ACC112 (cell line): ENCODE results near the gene CFAP54.
A peak's percentile ranks its signal among the peaks of the same experiment; 100 is the strongest.
"Not testable (repeated sequence)": the region's sequence is repeated elsewhere in the genome, so short reads cannot be mapped to it uniquely, and the experiment has no call there.

Experiments
- H2AFZ ChIP-seq: fragments of 200-600 bp; sonication (generic); one replicate; pipeline ENCODE4 v1.6.0; 2017; ENCODE audit warnings: antibody characterized with exemption, low read length; ENCODE audit not compliant: unreplicated experiment
- H3K27ac ChIP-seq: fragments of 200-600 bp; sonication (generic); 2 replicates; pipeline ENCODE4 v1.5.1; 2014; ENCODE audit warnings: low read depth, mild to moderate bottlenecking, antibody characterized with exemption, low read length, moderate library complexity
- H3K27me3 ChIP-seq: fragments of 200-600 bp; sonication (generic); 2 replicates; pipeline ENCODE4 v1.6.1; 2014; ENCODE audit warnings: mild to moderate bottlenecking, antibody characterized with exemption, low read length, moderate library complexity, mixed read lengths; ENCODE audit not compliant: insufficient read depth
- H3K36me3 ChIP-seq: fragments of 200-600 bp; sonication (generic); 2 replicates; pipeline ENCODE4 v1.6.1; 2016; ENCODE audit warnings: mild to moderate bottlenecking, antibody characterized with exemption, low read length, moderate library complexity, mixed read lengths; ENCODE audit not compliant: insufficient read depth
- H3K4me1 ChIP-seq: fragments of 200-600 bp; sonication (generic); one replicate; pipeline ENCODE4 v1.6.1; 2016; ENCODE audit warnings: low read length, mixed read lengths; ENCODE audit not compliant: insufficient read depth, unreplicated experiment, control insufficient read depth
- H3K4me3 ChIP-seq: fragments of 200-600 bp; sonication (generic); 2 replicates; pipeline ENCODE4 v1.5.1; 2014; ENCODE audit warnings: mild to moderate bottlenecking, low read depth, low read length
- H3K79me2 ChIP-seq: fragments of 200-600 bp; sonication (generic); one replicate; pipeline ENCODE4 v1.6.0; 2016; ENCODE audit warnings: low read length; ENCODE audit not compliant: control insufficient read depth, unreplicated experiment, insufficient read depth

CFAP54 gene

DNA sequence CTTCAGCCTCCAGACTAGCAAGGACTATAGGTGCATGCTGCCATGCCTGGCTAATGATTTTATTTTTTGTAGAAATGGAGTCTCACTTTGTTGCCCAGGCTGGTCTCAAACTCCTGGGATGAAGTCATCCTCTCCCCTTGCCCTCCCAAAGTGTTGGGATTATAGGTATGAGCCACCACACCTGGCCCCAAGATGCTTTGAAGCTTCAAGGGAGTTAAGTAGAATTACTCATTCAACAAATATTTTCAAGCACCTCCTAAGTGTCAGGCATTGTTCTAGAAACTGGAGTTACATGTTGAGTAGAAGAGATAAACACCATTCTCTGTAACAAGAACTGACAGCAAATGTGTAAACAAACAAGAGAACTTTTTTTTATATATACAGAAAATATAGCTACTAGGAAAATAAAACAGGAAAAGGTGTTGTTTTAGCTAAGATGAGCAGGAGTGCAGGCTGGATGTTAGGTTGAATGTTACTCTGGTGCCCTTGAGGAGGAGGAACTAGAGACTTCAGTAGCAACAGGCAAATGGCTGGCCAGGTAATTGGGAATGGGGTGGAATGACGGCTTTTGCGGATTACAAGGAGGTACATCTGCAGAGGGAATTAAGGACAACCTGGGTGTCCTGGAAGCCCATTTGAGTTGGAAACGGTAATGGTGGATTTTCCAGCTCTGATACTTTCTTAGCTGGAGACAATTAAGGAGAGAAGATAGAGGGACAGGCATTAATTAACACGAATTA lies 32.0 kb upstream of the CFAP54 start:
- Histone ChIP-seq H2AFZ (no peak overlapping the region), H3K27ac (no peak overlapping the region), H3K4me3 (no peak overlapping the region), H3K4me1 (peaks cover 4% of the 10 kb centered on the region), H3K79me2 (no peaks in the 10 kb centered on the region), H3K36me3 (no peaks in the 10 kb centered on the region), H3K27me3 (no peaks in the 10 kb centered on the region)

DNA sequence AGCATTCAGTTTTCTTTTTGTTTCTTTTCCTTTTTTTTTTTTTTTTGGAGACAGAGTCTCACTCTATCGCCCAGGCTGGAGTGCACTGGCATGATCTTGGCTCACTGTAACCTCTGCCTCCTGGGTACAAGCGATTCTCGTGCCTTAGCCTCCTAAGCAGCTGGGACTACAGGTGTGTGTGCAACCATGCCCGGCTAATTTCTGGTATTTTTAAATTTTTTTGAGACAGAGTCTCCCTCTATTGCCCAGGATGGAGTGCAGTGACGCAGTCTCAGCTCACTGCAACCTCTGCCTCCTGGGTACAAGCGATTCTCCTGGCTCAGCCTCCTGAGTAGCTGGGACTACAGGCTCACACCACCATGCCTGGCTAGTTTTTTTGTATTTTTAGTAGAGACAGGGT lies 30.1 kb upstream of the CFAP54 start:
- not testable (repeated sequence) for H2AFZ ChIP-seq, H3K27me3 ChIP-seq, H3K27ac ChIP-seq, H3K36me3 ChIP-seq, H3K4me3 ChIP-seq, H3K79me2 ChIP-seq, H3K4me1 ChIP-seq

- no peaks in the 10 kb centered on the region for H3K36me3 ChIP-seq
- no peak overlapping the region for H3K4me3 ChIP-seq
- peaks cover 8% of the 10 kb centered on the region for H3K4me1 ChIP-seq
- no peak overlapping the region for H2AFZ ChIP-seq
- H3K27ac ChIP-seq, result no peak overlapping the region
- no peaks in the 10 kb centered on the region for H3K27me3 ChIP-seq
- H3K79me2 ChIP-seq, result no peaks in the 10 kb centered on the region
Observed at GRCh38 chr12:96462571-96463280, 26.7 kb upstream of the CFAP54 start.

DNA sequence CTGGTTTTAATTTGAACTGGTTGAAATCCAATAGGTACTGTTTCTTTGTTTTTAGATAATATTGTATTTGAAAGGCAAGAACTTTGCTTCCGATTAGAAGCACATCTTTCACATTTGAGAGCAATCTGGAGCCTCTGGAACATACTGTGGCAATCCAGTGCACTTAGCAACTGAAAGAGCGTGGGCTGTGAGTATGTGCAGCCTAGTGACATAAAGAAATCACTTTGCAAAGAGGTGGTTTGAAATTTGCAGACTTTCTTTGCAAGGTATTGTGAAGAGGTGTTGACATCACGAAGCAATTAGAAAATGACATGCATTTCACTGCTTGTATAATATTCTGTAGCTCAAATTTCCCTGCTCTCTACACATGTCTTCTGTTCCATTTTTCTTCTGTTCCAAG lies 23.5 kb upstream of the CFAP54 start:
- H3K4me3 ChIP-seq, result no peak overlapping the region
- no peaks in the 10 kb centered on the region for H3K27me3 ChIP-seq
- H3K27ac ChIP-seq, result no peak overlapping the region
- H3K4me1 ChIP-seq, result peaks cover 8% of the 10 kb centered on the region
- H3K79me2 ChIP-seq, result no peaks in the 10 kb centered on the region
- no peaks in the 10 kb centered on the region for H3K36me3 ChIP-seq
- peak overlapping the region; percentile 21 for H2AFZ ChIP-seq

DNA sequence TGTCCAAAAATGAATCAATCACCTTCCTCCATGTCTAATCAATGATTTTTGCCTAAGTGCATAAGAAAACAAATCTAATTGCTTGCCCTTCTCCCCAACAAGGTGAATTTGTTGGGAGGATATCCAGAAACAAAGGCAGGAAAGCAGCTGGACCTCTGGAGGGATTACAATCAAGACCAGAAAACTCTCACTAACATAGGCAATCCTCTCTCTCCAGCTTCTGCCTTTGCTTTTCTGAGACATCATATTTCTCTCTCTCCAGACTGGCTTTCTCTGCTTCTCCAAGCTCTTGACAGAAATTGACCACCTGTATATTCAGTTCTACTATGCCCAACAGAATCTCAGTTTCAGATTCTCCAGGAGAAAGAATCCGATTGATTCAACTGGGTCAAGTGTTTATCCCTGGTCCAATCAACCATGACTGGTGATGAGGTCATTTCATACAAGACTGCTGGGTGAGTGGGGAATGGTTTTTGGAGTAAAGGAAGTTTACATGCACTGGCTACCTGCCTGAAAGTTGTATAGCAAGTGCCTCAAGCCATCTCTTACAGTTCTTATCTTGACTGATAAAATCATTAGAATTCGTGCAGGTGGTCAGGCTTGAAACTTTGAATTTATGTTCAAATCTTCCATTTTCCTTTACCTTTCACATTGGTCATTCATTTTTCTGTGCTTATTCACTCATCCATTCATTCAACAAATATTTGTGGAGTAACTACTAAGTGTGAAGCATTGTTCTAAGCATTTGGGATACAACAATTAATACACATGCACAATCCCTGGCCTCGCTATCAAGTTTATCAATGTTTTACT lies 22.2 kb upstream of the CFAP54 start:
- Histone ChIP-seq H3K79me2 (no peaks in the 10 kb centered on the region), H3K4me3 (no peak overlapping the region), H3K4me1 (peaks cover 17% of the 10 kb centered on the region), H2AFZ (no peak overlapping the region), H3K27me3 (no peaks in the 10 kb centered on the region), H3K36me3 (no peaks in the 10 kb centered on the region), H3K27ac (no peak overlapping the region)

- H3K36me3 ChIP-seq, result no peaks in the 10 kb centered on the region
- peak overlapping the region; percentile 53 for H3K27ac ChIP-seq
- H3K27me3 ChIP-seq, result no peaks in the 10 kb centered on the region
- H3K4me1 ChIP-seq, result peaks cover 29% of the 10 kb centered on the region
- H2AFZ ChIP-seq, result peak overlapping the region; percentile 29
- no peaks in the 10 kb centered on the region for H3K79me2 ChIP-seq
- H3K4me3 ChIP-seq, result no peak overlapping the region
Observed at GRCh38 chr12:96471368-96472050, 17.9 kb upstream of the CFAP54 start.

DNA sequence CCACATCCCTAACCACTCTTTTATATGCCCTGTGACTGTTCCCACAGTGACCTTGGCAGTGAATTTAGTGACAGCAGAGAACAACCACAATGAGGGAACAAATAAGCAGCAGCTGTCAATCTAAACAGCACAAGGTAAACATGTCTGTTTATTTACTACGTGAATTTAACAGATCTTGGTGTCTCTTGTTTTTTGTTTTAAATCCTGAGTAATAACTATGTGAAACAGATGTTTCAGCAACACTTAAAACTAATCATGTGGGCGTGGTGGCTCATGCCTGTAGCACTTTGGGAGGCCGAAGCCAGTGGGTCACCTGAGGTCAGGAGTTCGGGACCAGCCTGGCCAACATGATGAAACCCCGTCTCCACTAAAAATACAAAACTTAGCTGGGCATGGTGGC lies 17.0 kb upstream of the CFAP54 start:
- H3K27ac ChIP-seq, result no peak overlapping the region
- no peaks in the 10 kb centered on the region for H3K36me3 ChIP-seq
- H3K4me3 ChIP-seq, result no peak overlapping the region
- no peaks in the 10 kb centered on the region for H3K27me3 ChIP-seq
- no peaks in the 10 kb centered on the region for H3K79me2 ChIP-seq
- H2AFZ ChIP-seq, result no peak overlapping the region
- peaks cover 23% of the 10 kb centered on the region for H3K4me1 ChIP-seq

- H3K79me2 ChIP-seq, result no peaks in the 10 kb centered on the region
- peaks cover 21% of the 10 kb centered on the region for H3K4me1 ChIP-seq
- H3K36me3 ChIP-seq, result no peaks in the 10 kb centered on the region
- no peaks in the 10 kb centered on the region for H3K27me3 ChIP-seq
- H3K27ac ChIP-seq, result no peak overlapping the region
- H3K4me3 ChIP-seq, result no peak overlapping the region
- no peak overlapping the region for H2AFZ ChIP-seq
Observed at GRCh38 chr12:96473394-96474093, 15.8 kb upstream of the CFAP54 start.

DNA sequence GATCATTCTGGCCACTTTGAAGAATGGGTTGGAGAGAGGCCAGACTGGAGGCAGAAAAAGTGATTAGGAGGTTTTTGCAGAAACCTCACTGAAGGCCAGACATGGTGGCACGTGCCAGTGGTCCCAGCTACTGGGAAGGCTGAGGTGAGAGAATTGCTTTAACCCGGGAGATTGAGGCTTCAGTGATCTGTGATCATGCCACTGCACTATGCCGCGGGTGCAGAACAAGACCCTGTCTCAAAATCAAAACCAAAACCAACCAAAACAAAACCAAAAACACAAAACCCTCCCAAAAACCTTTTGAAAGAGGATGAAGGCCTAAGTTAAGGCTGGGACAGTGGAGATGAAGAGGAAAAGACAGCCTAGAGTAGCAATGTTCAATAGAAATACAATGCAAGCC lies 15.2 kb upstream of the CFAP54 start:
- Histone ChIP-seq H3K4me3 (no peak overlapping the region), H3K36me3 (no peaks in the 10 kb centered on the region), H2AFZ (peak overlapping the region; percentile 12), H3K79me2 (no peaks in the 10 kb centered on the region), H3K27ac (no peak overlapping the region), H3K27me3 (no peaks in the 10 kb centered on the region), H3K4me1 (peaks cover 21% of the 10 kb centered on the region)

DNA sequence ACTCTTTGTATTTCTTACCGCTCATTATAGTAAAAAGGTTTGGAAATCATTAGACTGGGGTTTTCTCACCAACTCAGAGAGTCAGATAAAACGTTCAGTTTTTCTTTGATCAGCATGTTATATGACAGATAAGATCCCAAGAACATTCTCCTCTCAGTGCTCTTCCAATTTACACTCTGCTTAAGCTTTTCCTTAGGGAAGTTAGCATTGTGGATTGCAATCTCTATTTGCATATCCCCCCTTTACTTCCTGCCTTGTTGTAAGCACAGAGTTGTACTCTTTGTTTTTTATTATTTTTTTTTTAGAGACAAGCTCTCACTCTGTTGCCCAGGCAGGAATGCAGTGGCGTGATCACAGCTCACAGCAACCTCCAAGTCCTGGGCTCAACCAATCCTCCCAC lies 11.4 kb upstream of the CFAP54 start:
- Histone ChIP-seq H3K27me3 (no peaks in the 10 kb centered on the region), H3K79me2 (no peaks in the 10 kb centered on the region), H3K4me3 (no peak overlapping the region), H3K36me3 (no peaks in the 10 kb centered on the region), H2AFZ (peak overlapping the region; percentile 43), H3K4me1 (peaks cover 7% of the 10 kb centered on the region), H3K27ac (no peak overlapping the region)
